ENCODE results near the gene POMP. TPM values are rescaled to one million over a fixed set of nuclear protein-coding genes. Genes with fewer than 3 reads are reported as not detected.
A peak's percentile ranks its signal among the peaks of the same experiment; 100 is the strongest.

Gene POMP
- total and polyA plus RNA-seq, 7 experiments from 2014 or later, result 18.8 to 97.0 (median 25.2) TPM

GRCh38 chr13:28615916-28616446, 42.9 kb upstream of the POMP start:
- H3K9me3 Mint-ChIP-seq, result peaks cover 0 to 2% (median 0%) of the 10 kb centered on the region in 11 donors
- H3K4me3 Mint-ChIP-seq, result no peak overlapping the region
- H3K27me3 Mint-ChIP-seq, result peaks cover 0 to 5% (median 0%) of the 10 kb centered on the region in 5 donors
- POLR2A ChIA-PET, result interaction anchor here (0.7 kb wide), 1 partner anchor 11 kb away, joined by 3 read pairs; no protein-coding TSS in a partner anchor
- intact Hi-C loops (cut with micrococcal nuclease), result no loop called here
- DNase-seq (no peak), ATAC-seq (no peak)
- no peak overlapping the region for H3K27ac ChIP-seq (ENCODE audit: low read depth, low read length)
- no peaks in the 10 kb centered on the region for H3K27me3 ChIP-seq (ENCODE audit: control insufficient read depth in 2 of 2, insufficient read depth in 2 of 2, low read length in 2 of 2)
- H3K4me3 ChIP-seq (ENCODE audit: low read length), result no peak overlapping the region
- no peaks in the 10 kb centered on the region for H3K36me3 ChIP-seq (ENCODE audit: control insufficient read depth in 2 of 3, insufficient read depth in 3 of 3, low read length in 3 of 3)
- H3K4me1 Mint-ChIP-seq, result peaks cover 6 to 17% (median 14%) of the 10 kb centered on the region in 7 donors
- CTCF ChIA-PET, result no interaction called here
- no peak overlapping the region for H3K27ac Mint-ChIP-seq
- H3K4me1 ChIP-seq (ENCODE audit: control insufficient read depth in 2 of 2, insufficient read depth in 2 of 2, low read length in 2 of 2), result peaks cover 0 to 8% of the 10 kb centered on the region in 2 donors
- H3K36me3 Mint-ChIP-seq, result peaks cover 0 to 3% (median 0%) of the 10 kb centered on the region in 5 donors
- no peaks in the 10 kb centered on the region for H3K9me3 ChIP-seq (ENCODE audit: control insufficient read depth in 2 of 3, low read length in 3 of 3)

DNA sequence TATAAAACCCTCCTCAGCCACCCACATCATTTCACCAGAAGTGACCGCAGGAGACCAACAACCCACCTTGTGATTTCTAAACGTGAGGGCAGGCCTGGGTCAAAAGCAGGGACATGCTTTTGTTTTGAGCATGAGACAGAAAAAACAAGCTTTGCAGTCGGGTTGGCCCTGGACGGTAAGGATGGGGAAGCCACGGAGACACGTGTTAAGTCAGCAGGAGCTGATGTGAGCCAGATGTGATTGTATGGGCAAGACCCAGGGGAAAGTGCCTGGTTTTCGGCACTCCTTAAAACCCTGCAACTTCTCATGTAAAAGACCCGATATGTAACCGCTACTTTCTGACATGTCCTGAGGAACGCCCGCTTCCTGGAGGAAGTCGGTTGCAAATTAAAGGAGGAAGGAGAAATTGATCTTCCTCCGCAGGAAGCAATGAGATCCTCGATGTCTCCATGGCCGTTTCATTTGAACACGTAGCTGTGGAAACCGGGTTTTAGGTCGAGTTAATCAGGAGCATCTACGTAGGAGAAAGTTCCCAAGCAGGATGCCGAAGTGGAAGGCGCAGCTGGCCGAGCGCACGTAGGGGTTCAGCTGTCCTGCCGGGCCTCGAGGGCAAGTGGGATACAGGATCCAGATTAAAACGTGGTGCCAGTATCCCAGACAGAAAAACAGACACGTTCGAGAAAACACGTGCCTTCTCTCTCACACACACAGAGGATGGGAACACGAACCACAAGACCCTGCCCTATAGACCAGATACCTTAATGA, 40.5 kb upstream of the POMP start:
- Mint-ChIP-seq H3K4me3 (no peak overlapping the region), H3K9me3 (peaks cover 0 to 2% (median 0%) of the 10 kb centered on the region in 11 donors), H3K27me3 (peaks cover 0 to 5% (median 0%) of the 10 kb centered on the region in 5 donors), H3K4me1 (peaks cover 0 to 5% (median 0%) of the 10 kb centered on the region in 7 donors), H3K27ac (no peak overlapping the region), H3K36me3 (peaks cover 0 to 3% (median 0%) of the 10 kb centered on the region in 5 donors)
- CTCF ChIA-PET, result no interaction called here
- POLR2A ChIA-PET, result no interaction called here
- H3K4me1 ChIP-seq (ENCODE audit: control insufficient read depth in 2 of 2, insufficient read depth in 2 of 2, low read length in 2 of 2), result no peaks in the 10 kb centered on the region
- H3K27ac ChIP-seq (ENCODE audit: low read depth, low read length), result no peak overlapping the region
- no peaks in the 10 kb centered on the region for H3K27me3 ChIP-seq (ENCODE audit: control insufficient read depth in 2 of 2, insufficient read depth in 2 of 2, low read length in 2 of 2)
- H3K4me3 ChIP-seq (ENCODE audit: low read length), result no peak overlapping the region
- no peak for DNase-seq
- intact Hi-C loops (cut with micrococcal nuclease), result no loop called here
- no peaks in the 10 kb centered on the region for H3K9me3 ChIP-seq (ENCODE audit: control insufficient read depth in 2 of 3, low read length in 3 of 3)
- H3K36me3 ChIP-seq (ENCODE audit: control insufficient read depth in 2 of 3, insufficient read depth in 3 of 3, low read length in 3 of 3), result no peaks in the 10 kb centered on the region
- no peak for ATAC-seq

- Mint-ChIP-seq H3K4me1 (peaks cover 5 to 11% (median 5%) of the 10 kb centered on the region in 7 donors), H3K4me3 (no peak overlapping the region), H3K27me3 (peaks cover 0 to 5% (median 0%) of the 10 kb centered on the region in 5 donors), H3K36me3 (peaks cover 0 to 3% (median 0%) of the 10 kb centered on the region in 5 donors), H3K9me3 (peaks cover 0 to 2% (median 0%) of the 10 kb centered on the region in 11 donors), H3K27ac (no peak overlapping the region)
- ChIA-PET POLR2A (no interaction called here), CTCF (no interaction called here)
- Histone ChIP-seq H3K27me3 (ENCODE audit: control insufficient read depth in 2 of 2, insufficient read depth in 2 of 2, low read length in 2 of 2) (no peaks in the 10 kb centered on the region), H3K4me1 (ENCODE audit: control insufficient read depth in 2 of 2, insufficient read depth in 2 of 2, low read length in 2 of 2) (no peaks in the 10 kb centered on the region), H3K4me3 (ENCODE audit: low read length) (no peak overlapping the region), H3K36me3 (ENCODE audit: control insufficient read depth in 2 of 3, insufficient read depth in 3 of 3, low read length in 3 of 3) (no peaks in the 10 kb centered on the region), H3K9me3 (ENCODE audit: control insufficient read depth in 2 of 3, low read length in 3 of 3) (no peaks in the 10 kb centered on the region), H3K27ac (ENCODE audit: low read depth, low read length) (no peak overlapping the region)
- DNase-seq, result no peak
- intact Hi-C loops (cut with micrococcal nuclease), result no loop called here
- no peak for ATAC-seq
Observed at GRCh38 chr13:28620011-28620830, 38.7 kb upstream of the POMP start.

DNA sequence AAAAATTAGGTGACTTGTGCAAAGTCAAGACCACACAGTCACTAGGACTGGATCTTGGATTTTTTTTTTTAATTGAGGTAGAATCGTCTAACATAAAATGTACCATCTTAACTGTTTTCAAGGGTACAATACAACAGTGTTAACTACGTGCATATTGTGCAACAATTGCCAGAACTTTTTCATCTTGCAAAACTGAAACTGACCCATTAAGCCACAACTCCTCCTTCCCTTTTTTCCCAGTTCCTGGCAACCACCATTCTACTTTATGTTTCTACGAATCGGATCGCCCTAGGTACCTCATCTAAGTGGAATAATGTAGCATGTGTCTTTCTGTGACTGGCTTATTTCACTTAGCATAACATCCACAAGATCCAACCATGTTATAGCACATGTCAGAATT, 37.5 kb upstream of the POMP start:
- Mint-ChIP-seq H3K27ac (no peak overlapping the region), H3K9me3 (peaks cover 0 to 2% (median 0%) of the 10 kb centered on the region in 11 donors), H3K27me3 (peaks cover 0 to 5% (median 0%) of the 10 kb centered on the region in 5 donors), H3K4me1 (peaks cover 5 to 11% (median 5%) of the 10 kb centered on the region in 7 donors), H3K4me3 (no peak overlapping the region), H3K36me3 (peaks cover 0 to 3% (median 0%) of the 10 kb centered on the region in 5 donors)
- Histone ChIP-seq H3K27me3 (ENCODE audit: control insufficient read depth in 2 of 2, insufficient read depth in 2 of 2, low read length in 2 of 2) (no peaks in the 10 kb centered on the region), H3K36me3 (ENCODE audit: control insufficient read depth in 2 of 3, insufficient read depth in 3 of 3, low read length in 3 of 3) (no peaks in the 10 kb centered on the region), H3K27ac (ENCODE audit: low read depth, low read length) (no peak overlapping the region), H3K4me1 (ENCODE audit: control insufficient read depth in 2 of 2, insufficient read depth in 2 of 2, low read length in 2 of 2) (no peaks in the 10 kb centered on the region), H3K4me3 (ENCODE audit: low read length) (no peak overlapping the region), H3K9me3 (ENCODE audit: control insufficient read depth in 2 of 3, low read length in 3 of 3) (no peaks in the 10 kb centered on the region)
- no peak for DNase-seq
- CTCF ChIA-PET, result no interaction called here
- no peak for ATAC-seq
- POLR2A ChIA-PET, result no interaction called here
- intact Hi-C loops (cut with micrococcal nuclease), result no loop called here

- Histone ChIP-seq H3K27me3 (ENCODE audit: control insufficient read depth in 2 of 2, insufficient read depth in 2 of 2, low read length in 2 of 2) (no peaks in the 10 kb centered on the region), H3K4me1 (ENCODE audit: control insufficient read depth in 2 of 2, insufficient read depth in 2 of 2, low read length in 2 of 2) (no peaks in the 10 kb centered on the region), H3K27ac (ENCODE audit: low read depth, low read length) (no peak overlapping the region), H3K36me3 (ENCODE audit: control insufficient read depth in 2 of 3, insufficient read depth in 3 of 3, low read length in 3 of 3) (no peaks in the 10 kb centered on the region), H3K4me3 (ENCODE audit: low read length) (no peak overlapping the region), H3K9me3 (ENCODE audit: control insufficient read depth in 2 of 3, low read length in 3 of 3) (no peaks in the 10 kb centered on the region)
- DNase-seq (no peak), ATAC-seq (peak; percentile 44)
- Mint-ChIP-seq H3K9me3 (no peaks in the 10 kb centered on the region), H3K27me3 (peaks cover 0 to 5% (median 0%) of the 10 kb centered on the region in 5 donors), H3K36me3 (no peaks in the 10 kb centered on the region), H3K4me1 (peaks cover 5 to 12% (median 5%) of the 10 kb centered on the region in 7 donors), H3K27ac (no peak overlapping the region), H3K4me3 (no peak overlapping the region)
- POLR2A ChIA-PET, result no interaction called here
- CTCF ChIA-PET, result no interaction called here
- intact Hi-C loops (cut with micrococcal nuclease), result no loop called here
Observed at GRCh38 chr13:28622286-28622685, 36.6 kb upstream of the POMP start.

- H3K27ac Mint-ChIP-seq, result peak overlapping the region in 1 of 9 donors; percentile 21
- H3K4me1 ChIP-seq (ENCODE audit: control insufficient read depth in 2 of 2, insufficient read depth in 2 of 2, low read length in 2 of 2), result no peaks in the 10 kb centered on the region
- ChIA-PET CTCF (no interaction called here), POLR2A (no interaction called here)
- H3K4me1 Mint-ChIP-seq, result peaks cover 5 to 14% (median 5%) of the 10 kb centered on the region in 7 donors
- intact Hi-C loops (cut with micrococcal nuclease), result no loop called here
- peaks cover 0 to 9% (median 0%) of the 10 kb centered on the region in 5 donors for H3K27me3 Mint-ChIP-seq
- DNase-seq, result no peak
- no peaks in the 10 kb centered on the region for H3K36me3 ChIP-seq (ENCODE audit: control insufficient read depth in 2 of 3, insufficient read depth in 3 of 3, low read length in 3 of 3)
- H3K9me3 Mint-ChIP-seq, result no peaks in the 10 kb centered on the region
- ATAC-seq, result no peak
- no peak overlapping the region for H3K27ac ChIP-seq (ENCODE audit: low read depth, low read length)
- no peak overlapping the region for H3K4me3 ChIP-seq (ENCODE audit: low read length)
- no peaks in the 10 kb centered on the region for H3K36me3 Mint-ChIP-seq
- no peaks in the 10 kb centered on the region for H3K27me3 ChIP-seq (ENCODE audit: control insufficient read depth in 2 of 2, insufficient read depth in 2 of 2, low read length in 2 of 2)
- no peaks in the 10 kb centered on the region for H3K9me3 ChIP-seq (ENCODE audit: control insufficient read depth in 2 of 3, low read length in 3 of 3)
- H3K4me3 Mint-ChIP-seq, result no peak overlapping the region
Observed at GRCh38 chr13:28623782-28624706, 34.9 kb upstream of the POMP start.

Measured in naive thymus-derived CD4-positive, alpha-beta T cell (primary cell).